NCI-H2081 treated with DMSO at 0.1 percent for 48 hours (cell line): ENCODE measurements around the gene ICAM2.
"Not testable (repeated sequence)": the region's sequence is repeated elsewhere in the genome, so short reads cannot be mapped to it uniquely, and the experiment has no call there.

ENCODE experiments used
- DNase-seq: peaks from one replicate; lab custom pipeline; 2025; lab: John Stamatoyannopoulos, UW

The ICAM2 gene

DNA sequence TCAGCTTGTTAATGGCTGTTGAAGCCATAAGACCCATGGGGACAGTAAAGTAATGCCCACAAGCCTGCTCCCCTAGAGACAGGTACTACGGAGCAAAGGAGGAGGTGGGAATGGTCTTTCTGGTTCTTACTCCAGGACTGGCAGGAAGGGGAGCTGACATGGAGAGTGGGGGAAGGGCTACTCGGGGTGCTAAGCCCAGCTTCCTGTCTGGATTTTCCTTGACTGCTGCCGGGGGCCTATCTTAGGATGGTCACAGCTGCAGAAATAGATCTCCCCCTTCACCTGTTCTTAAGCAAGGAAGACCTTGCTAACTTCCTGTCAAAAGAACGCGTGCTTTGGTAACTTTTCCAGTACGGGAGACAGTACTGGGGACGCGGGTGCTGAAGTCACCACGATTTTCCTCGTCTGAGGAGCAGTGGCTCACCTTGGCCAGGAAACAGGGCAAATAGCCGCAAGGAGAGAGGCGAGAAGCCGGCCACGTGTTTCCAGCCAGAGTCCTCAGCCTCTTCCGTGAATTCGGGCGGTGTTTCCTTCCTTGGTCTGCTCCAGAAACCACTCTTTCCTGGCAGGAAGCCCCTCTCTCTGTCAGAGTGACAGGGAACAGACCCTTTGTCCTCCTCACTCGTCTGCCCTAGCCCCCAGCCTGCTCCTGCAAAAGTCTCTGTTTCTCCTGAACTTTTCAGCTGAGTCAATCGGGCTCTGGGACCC lies 22.9 kb downstream of the ICAM2 start:
- no peak for DNase-seq

GRCh38 chr17:63996430-63997182 lies 23.8 kb downstream of the ICAM2 start:
- DNase-seq, result no peak

DNA sequence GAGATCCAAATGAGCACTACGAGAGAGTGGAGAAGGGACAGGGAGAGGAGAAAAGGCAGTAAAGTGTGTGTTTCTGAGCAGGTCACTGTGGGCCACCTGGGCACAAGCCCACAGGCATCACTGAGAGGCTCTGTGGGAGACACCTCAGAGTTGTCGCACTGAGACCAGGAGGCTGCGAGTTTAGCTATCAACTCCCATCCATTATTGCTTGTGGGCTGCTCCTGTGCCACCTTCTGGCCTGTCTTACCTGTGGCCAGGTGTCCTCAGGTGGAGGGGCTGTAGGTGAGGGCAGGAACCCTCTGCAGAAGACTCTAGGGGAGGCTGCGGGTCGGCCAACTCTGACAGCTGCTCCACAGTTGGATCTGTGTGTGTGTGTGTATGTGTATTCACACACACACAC lies 24.8 kb downstream of the ICAM2 start:
- DNase-seq, result no peak

DNA sequence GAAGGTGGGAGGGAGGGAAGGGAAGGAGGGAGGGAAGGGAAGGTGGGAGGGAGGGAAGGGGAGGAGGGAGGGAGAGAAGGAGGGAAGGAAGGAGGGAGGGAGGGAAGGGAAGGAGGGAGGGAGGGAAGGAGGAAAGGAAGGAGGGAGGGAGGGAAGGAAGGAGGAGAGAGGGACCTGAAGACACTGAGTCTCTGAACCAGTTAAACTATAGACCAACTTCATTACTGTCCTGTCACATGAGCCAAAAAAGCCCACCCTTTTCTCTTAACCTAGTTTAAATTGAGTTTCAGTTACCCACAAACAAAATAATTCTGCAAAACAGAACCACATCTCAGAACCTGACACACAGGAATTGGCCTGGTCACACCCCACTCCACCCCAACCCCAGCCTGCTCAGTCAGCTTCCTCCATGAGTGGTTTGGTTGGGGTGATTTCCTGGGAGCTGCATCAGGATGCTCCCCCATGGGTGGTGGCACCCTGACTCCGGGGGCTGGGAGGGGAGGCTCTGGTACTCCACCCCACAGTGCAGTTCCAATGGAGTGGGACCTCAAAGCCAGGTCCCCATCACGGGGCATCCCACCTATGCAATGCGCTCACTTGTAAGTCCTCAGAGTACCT lies 27.0 kb downstream of the ICAM2 start:
- DNase-seq, result no peak

DNA sequence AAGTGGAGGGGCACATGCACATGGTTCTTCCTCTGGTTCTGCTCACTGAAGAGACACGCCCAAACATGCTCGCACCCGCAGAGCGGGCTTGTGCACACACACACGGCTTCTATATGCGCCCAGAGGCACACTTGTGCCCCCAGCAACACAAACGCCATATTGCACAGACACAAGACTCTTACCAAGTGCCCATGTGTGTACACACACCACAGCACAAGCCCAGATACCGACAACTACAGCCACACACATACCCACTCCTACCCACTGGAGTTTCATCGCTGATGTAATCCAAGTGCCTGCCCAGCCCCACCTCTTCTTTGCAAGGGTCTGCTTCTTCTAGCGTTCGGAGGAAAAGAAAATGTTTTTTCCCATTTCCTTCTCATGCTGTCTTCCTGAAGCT lies 28.8 kb downstream of the ICAM2 start:
- no peak for DNase-seq

DNA sequence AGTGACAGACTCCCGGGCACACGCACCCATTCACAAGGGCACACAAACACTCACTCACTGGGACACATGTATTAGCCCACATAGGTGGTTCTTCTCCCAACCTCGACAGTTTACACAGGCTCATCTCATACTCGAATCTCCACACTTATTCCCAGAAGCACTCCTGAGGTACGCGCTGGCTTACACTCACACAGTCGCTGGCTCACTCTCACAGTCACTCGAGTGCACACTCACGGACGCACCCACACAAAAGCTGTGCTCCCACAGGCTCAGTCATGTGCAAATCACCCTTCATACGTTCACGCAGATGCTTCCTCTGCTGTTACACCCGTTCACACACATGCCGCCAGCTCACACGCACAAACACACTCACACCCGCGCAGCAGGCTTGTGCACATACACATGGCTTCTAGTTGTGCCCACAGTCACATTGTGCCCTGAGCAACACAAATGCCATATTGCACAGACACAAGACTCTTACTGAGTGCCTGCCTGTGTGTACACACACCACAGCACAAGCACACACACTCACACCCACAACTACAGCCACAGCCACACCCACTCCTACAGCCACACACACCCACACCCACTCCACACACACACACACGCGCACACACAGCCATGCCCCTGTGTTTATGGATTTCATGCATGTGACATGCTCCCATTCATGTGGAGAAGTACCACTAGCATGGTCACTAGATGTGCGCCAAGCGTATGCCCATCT lies 30.6 kb downstream of the ICAM2 start:
- DNase-seq, result no peak

GRCh38 chr17:63988741-63989621 lies 31.5 kb downstream of the ICAM2 start:
- DNase-seq, result no peak

- no peak for DNase-seq
Measured at GRCh38 chr17:63988127-63988478, 32.3 kb downstream of the ICAM2 start.

- DNase-seq, result no peak
Measured at GRCh38 chr17:63987221-63988126, 33.0 kb downstream of the ICAM2 start.

DNA sequence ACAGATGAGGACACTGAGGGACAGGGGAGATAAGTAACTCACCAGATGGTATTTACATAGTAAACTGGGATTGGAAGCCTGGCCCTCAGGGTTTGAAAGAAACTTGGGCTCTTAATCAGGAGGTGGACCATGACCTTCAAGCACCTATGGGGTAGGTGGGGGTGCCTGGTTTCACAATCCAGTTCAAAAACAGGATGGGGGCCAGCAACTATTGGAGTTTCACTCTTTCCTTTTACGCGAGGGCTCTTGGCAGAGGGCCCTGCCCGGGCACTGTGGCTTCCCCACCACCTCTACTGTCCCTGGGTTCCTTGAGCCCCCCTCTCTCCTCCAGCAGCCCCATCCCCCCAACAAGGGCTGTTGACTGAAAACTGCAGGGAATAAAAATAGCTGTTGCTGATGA lies 33.6 kb downstream of the ICAM2 start:
- no peak for DNase-seq

DNA sequence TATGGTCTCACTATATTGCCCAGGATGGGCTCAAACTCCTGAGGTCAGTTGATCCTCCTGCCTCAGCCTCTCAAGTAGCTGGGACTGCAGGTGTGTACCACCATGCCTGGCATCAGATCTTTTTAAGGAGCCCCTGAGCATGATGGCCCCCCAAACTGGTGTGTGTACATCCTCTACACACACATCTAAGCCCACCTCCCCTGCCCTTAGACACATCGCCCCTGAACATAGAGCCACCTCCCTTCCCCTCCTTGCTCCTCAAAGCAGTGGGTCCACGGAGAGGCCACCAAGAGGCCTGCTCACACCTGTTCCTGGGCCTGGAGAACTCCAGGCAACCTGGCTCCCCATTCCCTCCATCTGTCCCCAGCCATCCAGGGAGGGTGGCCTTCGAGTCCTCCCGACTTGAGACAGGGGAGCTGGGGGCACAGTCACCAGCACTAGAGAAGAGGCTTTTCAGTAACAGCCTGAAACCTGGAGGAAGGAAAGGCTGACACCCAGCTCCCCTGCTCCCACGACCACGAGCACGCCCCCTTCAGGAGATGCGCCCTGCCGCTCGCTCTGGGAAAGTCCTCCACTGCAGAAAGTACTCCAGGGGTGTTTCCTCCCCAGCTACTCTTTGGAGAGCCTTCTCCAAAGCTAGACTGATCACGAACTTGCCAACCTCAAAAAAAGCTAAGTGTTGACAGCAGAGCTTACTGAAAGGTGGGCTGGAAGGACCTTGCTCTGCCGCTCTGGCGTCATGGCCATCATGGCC lies 34.9 kb downstream of the ICAM2 start:
- DNase-seq, result no peak

- DNase-seq, result no peak
Measured at GRCh38 chr17:63984651-63985386, 35.6 kb downstream of the ICAM2 start.

GRCh38 chr17:63984236-63984635 lies 36.2 kb downstream of the ICAM2 start:
- no peak for DNase-seq

GRCh38 chr17:63983320-63983719 lies 37.1 kb downstream of the ICAM2 start:
- no peak for DNase-seq

DNA sequence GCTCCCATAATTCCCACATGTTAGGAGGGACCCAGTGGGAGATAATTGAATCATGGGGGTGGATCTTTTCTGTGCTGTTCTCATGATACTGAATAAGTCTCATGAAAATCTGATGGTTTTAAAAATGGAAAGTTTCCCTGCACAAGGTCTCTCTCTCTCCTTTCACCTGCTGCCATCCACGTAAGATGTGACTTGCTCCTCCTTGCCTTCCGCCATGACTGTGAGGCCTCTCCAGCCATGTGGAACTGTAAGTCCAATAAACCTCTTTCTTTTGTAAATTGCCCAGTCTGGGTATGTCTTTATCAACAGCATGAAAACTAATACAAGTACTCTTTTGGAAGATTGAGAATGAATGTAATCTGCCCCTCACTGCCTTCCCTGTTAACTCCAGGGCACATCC lies 37.8 kb downstream of the ICAM2 start:
- not testable (repeated sequence) for DNase-seq

DNA sequence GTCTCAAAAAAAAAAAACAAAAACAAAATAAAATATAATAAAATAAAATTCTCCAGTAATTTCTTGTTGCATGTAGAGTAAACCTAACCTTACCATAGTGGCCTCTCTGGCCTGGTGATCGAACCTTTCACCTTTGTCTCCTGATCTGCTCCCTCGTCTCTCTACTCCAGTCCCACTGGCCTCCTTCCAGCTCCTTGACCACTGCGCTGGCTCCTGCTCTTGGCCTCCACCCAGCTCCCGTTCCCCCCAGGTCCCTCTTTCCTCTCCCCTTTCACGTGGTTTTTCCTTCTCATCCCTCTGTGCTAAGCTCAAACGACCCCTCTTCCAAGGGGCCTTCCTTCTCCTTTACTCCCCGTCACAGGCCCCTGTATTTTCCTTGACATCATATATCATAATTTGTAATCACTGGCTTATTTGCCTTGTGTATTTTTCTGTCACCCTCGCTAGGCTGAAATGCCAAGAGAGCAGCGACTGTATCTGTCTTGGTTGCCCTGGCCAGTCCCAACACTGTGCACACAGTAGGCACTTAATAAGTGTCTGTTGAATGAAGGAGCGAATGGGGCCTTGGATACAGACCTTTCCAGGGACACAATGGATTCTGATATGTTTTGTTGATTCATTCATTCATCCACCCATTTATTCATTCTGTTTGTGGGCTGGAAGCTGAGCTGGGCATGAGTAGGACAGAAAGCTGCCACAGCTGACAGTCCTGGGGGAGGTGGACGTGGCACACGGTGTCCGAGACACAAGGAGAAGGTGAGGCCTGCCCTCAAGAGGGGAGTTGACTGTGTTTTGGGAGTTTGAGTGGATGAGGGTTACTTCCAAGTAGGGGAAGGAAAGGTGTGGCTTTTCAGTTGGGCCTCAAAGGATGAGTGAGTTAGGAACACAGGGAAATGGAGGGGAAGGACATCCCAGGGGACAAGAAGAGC lies 41.9 kb downstream of the ICAM2 start:
- no peak for DNase-seq

- DNase-seq, result no peak
Measured at GRCh38 chr17:63976702-63977101, 43.7 kb downstream of the ICAM2 start.

GRCh38 chr17:63975541-63976092 lies 44.8 kb downstream of the ICAM2 start:
- DNase-seq, result no peak
